DOHH2 (cell line): ENCODE measurements around the gene KIAA1671.

Experiments used
- CTCF ChIP-seq: fragments of 200-600 bp; sonication (generic); IDR thresholded peaks from one replicate; pipeline ENCODE4 v1.5.1; 2014; ENCODE audit warnings: antibody characterized with exemption, mild to moderate bottlenecking, low read depth, low read length; ENCODE audit not compliant: poor library complexity, severe bottlenecking
- EZH2phosphoT487 ChIP-seq: fragments of 200-600 bp; sonication (generic); IDR thresholded peaks from 2 replicates; pipeline ENCODE4 v1.6.1; 2017; ENCODE audit warnings: borderline replicate concordance, mild to moderate bottlenecking, antibody characterized with exemption, low read length, moderate library complexity, mixed read lengths

GRCh38 chr22:25081409-25081824, 128.9 kb downstream of the KIAA1671 start:
- TF ChIP-seq CTCF (peak; percentile 69), EZH2phosphoT487 (no peak)
